ENCODE data around the gene MED9.

DNA sequence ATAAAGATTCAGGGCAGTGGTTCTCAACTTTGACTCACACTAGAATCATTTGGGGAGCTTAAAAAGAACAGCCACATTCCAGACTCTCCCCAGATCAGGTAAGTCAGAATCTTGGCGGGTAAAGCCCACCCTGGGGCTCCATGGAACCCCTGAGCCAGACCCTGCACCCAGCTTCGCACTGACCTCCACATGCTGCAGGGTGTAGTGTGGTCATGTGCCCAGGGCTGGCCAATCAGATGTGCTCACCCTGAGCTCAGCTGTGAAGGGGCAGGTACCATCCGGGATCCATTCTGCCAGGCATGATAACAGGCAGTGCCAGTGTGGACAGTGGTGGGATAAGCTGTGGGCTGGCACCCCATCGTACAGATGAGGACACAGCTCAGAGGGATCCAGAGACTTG is 28.1 kb upstream of the MED9 start:
- TF ChIP-seq POLR2A (IDR thresholded peaks at IDR 0.05; ENCODE audit: low read depth, low read length) = no peak
- TF ChIP-seq, protein P1, sequence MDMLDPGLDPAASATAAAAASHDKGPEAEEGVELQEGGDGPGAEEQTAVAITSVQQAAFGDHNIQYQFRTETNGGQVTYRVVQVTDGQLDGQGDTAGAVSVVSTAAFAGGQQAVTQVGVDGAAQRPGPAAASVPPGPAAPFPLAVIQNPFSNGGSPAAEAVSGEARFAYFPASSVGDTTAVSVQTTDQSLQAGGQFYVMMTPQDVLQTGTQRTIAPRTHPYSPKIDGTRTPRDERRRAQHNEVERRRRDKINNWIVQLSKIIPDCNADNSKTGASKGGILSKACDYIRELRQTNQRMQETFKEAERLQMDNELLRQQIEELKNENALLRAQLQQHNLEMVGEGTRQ (IDR thresholded peaks at IDR 0.05; ENCODE audit: low read depth, low read length) = peak; percentile 76
- TF ChIP-seq, protein P2, sequence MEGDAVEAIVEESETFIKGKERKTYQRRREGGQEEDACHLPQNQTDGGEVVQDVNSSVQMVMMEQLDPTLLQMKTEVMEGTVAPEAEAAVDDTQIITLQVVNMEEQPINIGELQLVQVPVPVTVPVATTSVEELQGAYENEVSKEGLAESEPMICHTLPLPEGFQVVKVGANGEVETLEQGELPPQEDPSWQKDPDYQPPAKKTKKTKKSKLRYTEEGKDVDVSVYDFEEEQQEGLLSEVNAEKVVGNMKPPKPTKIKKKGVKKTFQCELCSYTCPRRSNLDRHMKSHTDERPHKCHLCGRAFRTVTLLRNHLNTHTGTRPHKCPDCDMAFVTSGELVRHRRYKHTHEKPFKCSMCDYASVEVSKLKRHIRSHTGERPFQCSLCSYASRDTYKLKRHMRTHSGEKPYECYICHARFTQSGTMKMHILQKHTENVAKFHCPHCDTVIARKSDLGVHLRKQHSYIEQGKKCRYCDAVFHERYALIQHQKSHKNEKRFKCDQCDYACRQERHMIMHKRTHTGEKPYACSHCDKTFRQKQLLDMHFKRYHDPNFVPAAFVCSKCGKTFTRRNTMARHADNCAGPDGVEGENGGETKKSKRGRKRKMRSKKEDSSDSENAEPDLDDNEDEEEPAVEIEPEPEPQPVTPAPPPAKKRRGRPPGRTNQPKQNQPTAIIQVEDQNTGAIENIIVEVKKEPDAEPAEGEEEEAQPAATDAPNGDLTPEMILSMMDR (conservative IDR thresholded peaks at IDR 0.05; ENCODE audit: low read depth, low read length) = no peak
- TF ChIP-seq SMC3 (IDR thresholded peaks at IDR 0.05; ENCODE audit: low read depth, low read length) = no peak
- TF ChIP-seq RAD21 (IDR thresholded peaks at IDR 0.05; ENCODE audit: low read length) = no peak
- TF ChIP-seq RFX5 (IDR thresholded peaks at IDR 0.05; ENCODE audit: low read depth, low read length) = no peak
- no peak for TF ChIP-seq NFE2L2 (IDR thresholded peaks at IDR 0.05; ENCODE audit: low read depth, low read length)
- TF ChIP-seq MAZ (IDR thresholded peaks at IDR 0.05; ENCODE audit: borderline replicate concordance, low read depth, low read length) = no peak
- no peak for TF ChIP-seq BHLHE40 (IDR thresholded peaks at IDR 0.05; ENCODE audit: low read depth, low read length)
